DOHH2 (cell line): ENCODE measurements around the gene ZNF48.

Experiments
- EZH2phosphoT487 ChIP-seq: fragments of 200-600 bp; sonication (generic); IDR thresholded peaks from 2 replicates; pipeline ENCODE4 v1.6.1; 2017; ENCODE audit warnings: borderline replicate concordance, mild to moderate bottlenecking, antibody characterized with exemption, low read length, moderate library complexity, mixed read lengths
- TF ChIP-seq, protein P1 (sequence below): fragments of 200-600 bp; sonication (generic); IDR thresholded peaks from one replicate; pipeline ENCODE4 v1.5.1; 2014; ENCODE audit warnings: antibody characterized with exemption, mild to moderate bottlenecking, low read depth, low read length; ENCODE audit not compliant: poor library complexity, severe bottlenecking

DNA sequence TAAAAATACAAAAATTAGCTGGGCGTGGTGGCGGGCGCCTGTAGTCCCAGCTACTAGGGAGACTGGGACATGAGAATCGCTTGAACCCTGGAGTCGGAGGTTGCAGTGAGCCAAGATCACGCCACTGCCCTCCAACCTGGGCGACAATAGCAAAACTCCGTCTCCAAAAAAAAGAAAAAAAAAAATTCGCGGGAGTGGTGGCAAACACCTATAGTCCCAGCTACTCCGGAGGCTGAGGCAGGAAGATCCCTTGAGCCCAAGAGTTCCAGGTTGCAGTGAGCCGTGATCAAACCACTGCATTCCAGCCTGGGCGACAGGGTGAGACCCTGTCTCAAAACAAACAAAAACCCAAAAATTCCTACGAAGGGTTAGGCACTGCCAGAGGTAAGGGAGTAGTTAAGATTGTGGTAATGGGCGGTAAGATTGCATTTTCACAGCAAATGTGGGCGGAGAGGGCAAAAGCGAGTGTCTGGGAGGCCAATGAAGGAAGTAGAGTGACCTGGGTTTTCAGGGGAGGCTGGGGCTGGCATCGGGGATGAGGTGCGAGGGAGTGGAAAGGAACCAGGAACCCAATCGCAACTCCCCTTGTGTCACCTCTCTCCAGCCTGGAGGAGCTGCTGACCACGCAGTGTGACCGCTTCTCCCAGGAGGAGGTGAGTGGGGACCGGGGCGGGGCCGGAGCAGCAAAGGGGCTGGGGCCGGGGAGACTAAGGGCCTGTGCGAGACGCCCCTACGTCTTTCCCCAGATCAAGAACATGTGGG, 18.0 kb upstream of the ZNF48 start:
- TF ChIP-seq, protein P1, sequence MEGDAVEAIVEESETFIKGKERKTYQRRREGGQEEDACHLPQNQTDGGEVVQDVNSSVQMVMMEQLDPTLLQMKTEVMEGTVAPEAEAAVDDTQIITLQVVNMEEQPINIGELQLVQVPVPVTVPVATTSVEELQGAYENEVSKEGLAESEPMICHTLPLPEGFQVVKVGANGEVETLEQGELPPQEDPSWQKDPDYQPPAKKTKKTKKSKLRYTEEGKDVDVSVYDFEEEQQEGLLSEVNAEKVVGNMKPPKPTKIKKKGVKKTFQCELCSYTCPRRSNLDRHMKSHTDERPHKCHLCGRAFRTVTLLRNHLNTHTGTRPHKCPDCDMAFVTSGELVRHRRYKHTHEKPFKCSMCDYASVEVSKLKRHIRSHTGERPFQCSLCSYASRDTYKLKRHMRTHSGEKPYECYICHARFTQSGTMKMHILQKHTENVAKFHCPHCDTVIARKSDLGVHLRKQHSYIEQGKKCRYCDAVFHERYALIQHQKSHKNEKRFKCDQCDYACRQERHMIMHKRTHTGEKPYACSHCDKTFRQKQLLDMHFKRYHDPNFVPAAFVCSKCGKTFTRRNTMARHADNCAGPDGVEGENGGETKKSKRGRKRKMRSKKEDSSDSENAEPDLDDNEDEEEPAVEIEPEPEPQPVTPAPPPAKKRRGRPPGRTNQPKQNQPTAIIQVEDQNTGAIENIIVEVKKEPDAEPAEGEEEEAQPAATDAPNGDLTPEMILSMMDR, result no peak
- no peak for TF ChIP-seq EZH2phosphoT487
